GM23338 (cell line): ENCODE measurements around the gene GALNT5.

Experiments
- CREB1 ChIP-seq: fragments of 250-450 bp; sonication (Bioruptor Pico); IDR thresholded peaks from 2 replicates; pipeline ENCODE4 v1.5.0; 2020; ENCODE audit warnings: low read depth, mild to moderate bottlenecking, moderate library complexity
- CTCF ChIP-seq, 2 experiments: fragments of 200-600 bp in 1 of 2; sonication (generic) in 1 of 2; conservative IDR thresholded peaks; 2 replicates each; pipeline versions ENCODE4 v1.5.1 to v1.6.1; 2016 to 2017; ENCODE audit warnings: antibody characterized with exemption in 2 of 2, low read depth in 2 of 2, mild to moderate bottlenecking in 2 of 2, moderate library complexity in 1 of 2
- EZH2 ChIP-seq: fragments of 200-600 bp; sonication (generic); IDR thresholded peaks from one replicate; pipeline ENCODE4 v1.8.0; 2017; ENCODE audit warnings: antibody characterized with exemption, mild to moderate bottlenecking, low read depth; ENCODE audit not compliant: unreplicated experiment
- EZH2phosphoT487 ChIP-seq: fragments of 200-600 bp; sonication (generic); IDR thresholded peaks from one replicate; pipeline ENCODE4 v1.8.1; 2018; ENCODE audit warnings: antibody characterized with exemption; ENCODE audit not compliant: unreplicated experiment
- NANOG ChIP-seq: IDR thresholded peaks from 2 replicates; pipeline ENCODE4 v1.6.1; 2016; ENCODE audit warnings: antibody characterized with exemption, borderline replicate concordance
- POLR2AphosphoS5 ChIP-seq: IDR thresholded peaks from 2 replicates; pipeline ENCODE4 v1.6.1; 2016; ENCODE audit warnings: antibody characterized with exemption, low read depth
- ZNF114 ChIP-seq: fragments of 250-450 bp; sonication (Bioruptor Pico); IDR thresholded peaks from 2 replicates; pipeline ENCODE4 v1.5.0; 2020; ENCODE audit warnings: mild to moderate bottlenecking, moderate library complexity
- TF ChIP-seq, protein P1 (sequence below): IDR thresholded peaks from one replicate; pipeline ENCODE4 v1.6.1; 2018; ENCODE audit warnings: antibody characterized with exemption; ENCODE audit not compliant: unreplicated experiment
- TF ChIP-seq, protein P2 (sequence below): IDR thresholded peaks from 2 replicates; pipeline ENCODE4 v1.6.1; 2016; ENCODE audit warnings: antibody characterized with exemption

GRCh38 chr2:157307021-157307420 is 49.5 kb downstream of the GALNT5 start:
- TF ChIP-seq CTCF (conservative IDR thresholded peaks at IDR 0.05; ENCODE audit: low read depth in 2 of 2) (peak in 1 of 2 experiments; percentile 38; a peak in 2 of 4 replicates), EZH2phosphoT487 (no peak), POLR2AphosphoS5 (no peak), EZH2 (no peak), CREB1 (CRISPR knock-in tag) (no peak), ZNF114 (CRISPR knock-in tag) (no peak), NANOG (no peak)
- TF ChIP-seq, protein P1, sequence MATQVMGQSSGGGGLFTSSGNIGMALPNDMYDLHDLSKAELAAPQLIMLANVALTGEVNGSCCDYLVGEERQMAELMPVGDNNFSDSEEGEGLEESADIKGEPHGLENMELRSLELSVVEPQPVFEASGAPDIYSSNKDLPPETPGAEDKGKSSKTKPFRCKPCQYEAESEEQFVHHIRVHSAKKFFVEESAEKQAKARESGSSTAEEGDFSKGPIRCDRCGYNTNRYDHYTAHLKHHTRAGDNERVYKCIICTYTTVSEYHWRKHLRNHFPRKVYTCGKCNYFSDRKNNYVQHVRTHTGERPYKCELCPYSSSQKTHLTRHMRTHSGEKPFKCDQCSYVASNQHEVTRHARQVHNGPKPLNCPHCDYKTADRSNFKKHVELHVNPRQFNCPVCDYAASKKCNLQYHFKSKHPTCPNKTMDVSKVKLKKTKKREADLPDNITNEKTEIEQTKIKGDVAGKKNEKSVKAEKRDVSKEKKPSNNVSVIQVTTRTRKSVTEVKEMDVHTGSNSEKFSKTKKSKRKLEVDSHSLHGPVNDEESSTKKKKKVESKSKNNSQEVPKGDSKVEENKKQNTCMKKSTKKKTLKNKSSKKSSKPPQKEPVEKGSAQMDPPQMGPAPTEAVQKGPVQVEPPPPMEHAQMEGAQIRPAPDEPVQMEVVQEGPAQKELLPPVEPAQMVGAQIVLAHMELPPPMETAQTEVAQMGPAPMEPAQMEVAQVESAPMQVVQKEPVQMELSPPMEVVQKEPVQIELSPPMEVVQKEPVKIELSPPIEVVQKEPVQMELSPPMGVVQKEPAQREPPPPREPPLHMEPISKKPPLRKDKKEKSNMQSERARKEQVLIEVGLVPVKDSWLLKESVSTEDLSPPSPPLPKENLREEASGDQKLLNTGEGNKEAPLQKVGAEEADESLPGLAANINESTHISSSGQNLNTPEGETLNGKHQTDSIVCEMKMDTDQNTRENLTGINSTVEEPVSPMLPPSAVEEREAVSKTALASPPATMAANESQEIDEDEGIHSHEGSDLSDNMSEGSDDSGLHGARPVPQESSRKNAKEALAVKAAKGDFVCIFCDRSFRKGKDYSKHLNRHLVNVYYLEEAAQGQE, result no peak
- TF ChIP-seq, protein P2, sequence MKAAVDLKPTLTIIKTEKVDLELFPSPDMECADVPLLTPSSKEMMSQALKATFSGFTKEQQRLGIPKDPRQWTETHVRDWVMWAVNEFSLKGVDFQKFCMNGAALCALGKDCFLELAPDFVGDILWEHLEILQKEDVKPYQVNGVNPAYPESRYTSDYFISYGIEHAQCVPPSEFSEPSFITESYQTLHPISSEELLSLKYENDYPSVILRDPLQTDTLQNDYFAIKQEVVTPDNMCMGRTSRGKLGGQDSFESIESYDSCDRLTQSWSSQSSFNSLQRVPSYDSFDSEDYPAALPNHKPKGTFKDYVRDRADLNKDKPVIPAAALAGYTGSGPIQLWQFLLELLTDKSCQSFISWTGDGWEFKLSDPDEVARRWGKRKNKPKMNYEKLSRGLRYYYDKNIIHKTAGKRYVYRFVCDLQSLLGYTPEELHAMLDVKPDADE, result no peak
